GM10847 (cell line): ENCODE measurements around the gene SIRT6.

Experiments used
- POLR2A ChIP-seq: IDR thresholded peaks from 2 replicates; pipeline ENCODE4 v1.6.1; 2011; ENCODE audit not compliant: insufficient read length; ENCODE audit errors: extremely low read depth

The SIRT6 gene

DNA sequence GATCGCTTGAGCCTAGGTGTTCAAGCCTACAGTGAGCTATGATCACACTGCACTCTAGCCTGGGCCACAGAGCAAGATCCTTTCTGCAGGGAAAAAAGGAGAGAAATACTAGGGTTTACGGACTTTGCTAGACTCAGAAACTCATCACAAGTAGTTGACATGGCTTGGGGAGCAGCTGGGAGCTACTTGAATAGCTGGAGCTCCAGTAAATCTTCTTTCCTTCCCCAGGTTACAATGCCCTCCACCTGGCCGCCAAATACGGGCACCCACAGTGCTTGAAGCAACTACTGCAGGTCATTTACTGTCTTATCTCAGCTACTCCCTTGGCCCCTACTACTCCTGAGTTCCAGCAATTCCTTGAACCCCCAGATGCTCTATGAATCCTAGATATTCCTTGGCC lies 19.4 kb upstream of the SIRT6 start:
- TF ChIP-seq POLR2A, result no peak

DNA sequence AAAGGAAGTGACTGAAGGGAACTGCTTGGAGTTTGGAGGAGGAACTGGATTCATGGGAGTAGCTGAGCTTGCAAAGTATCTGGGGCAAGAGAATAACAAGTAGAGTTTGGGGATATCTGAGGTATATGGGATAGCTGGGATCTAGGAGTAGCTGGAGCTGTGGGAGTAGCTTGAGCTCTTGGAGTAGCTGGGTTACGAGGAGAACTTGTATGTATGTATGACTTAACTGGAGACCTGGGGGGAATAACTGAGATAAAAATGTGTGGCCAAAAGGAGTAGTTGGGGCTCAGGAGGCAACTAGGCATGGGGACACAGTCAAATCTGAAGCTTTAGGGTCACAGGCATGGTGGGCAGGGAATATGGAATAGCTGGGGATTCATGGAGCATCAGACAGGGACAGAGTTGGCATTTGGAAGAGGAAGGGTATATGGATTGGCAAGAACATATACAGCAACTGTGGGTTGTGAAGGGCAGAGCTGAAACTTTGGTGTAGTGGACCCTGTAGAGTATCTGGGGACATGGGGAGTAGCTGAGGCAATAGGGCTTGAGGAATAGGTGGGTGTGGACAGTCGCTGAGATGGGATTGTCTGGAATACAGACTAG lies 18.7 kb upstream of the SIRT6 start:
- TF ChIP-seq POLR2A, result no peak

DNA sequence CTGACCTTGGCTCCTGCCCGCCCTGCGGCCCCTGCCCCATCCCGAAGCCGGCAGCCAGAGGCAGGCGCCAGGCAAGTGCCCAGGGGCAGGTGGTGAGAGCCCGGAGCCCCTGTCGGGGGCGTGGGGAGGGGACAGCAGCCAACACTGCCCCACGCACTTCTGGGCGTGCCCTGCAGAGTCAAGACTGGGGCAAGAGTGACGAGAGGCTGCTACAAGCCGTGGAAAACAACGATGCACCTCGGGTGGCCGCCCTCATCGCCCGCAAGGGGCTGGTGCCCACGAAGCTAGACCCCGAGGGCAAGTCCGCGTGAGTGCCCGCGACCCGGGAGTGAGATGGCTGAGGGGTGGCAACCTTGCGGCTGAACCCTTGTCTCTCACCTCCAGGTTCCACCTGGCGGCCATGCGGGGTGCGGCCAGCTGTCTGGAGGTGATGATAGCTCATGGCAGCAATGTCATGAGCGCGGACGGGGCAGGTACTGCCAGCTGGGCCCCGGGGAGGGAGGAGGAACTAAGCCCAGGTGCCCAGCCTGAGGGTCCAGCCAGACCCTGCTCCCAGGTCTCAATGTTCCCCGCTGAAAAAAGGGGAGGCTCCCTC lies 17.4 kb upstream of the SIRT6 start:
- TF ChIP-seq POLR2A, result no peak

DNA sequence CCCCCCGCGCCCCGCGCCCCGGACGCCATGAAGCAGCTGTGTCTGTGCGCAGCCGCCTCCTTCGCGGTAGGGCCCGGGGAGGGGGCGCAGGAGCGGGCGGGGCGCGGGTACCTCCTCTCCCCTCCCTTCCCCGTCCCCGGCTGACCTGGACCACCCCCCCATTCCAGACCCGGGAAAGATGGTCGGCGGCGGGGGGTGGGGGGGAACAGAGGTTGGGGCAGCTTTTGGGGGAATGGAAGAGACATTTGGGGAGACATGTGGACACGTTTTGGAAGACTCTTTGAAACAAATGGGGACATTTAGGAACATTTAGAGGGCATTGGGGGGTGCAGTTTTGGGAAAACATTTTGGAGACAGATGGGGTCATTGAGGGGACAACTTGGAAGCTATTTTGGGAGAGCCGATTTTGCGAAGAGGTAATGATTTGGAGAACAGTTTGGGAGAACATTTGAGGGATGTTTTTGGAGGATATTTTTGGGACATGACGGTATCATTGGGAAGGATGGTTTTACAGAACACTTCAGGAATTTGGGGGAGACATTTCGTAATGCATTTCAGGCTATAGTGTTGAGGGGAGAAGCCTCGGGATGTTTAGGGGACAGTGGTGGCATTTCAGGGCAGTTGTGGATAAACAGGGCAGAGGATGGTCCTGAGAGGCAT lies 16.2 kb upstream of the SIRT6 start:
- no peak for TF ChIP-seq POLR2A

DNA sequence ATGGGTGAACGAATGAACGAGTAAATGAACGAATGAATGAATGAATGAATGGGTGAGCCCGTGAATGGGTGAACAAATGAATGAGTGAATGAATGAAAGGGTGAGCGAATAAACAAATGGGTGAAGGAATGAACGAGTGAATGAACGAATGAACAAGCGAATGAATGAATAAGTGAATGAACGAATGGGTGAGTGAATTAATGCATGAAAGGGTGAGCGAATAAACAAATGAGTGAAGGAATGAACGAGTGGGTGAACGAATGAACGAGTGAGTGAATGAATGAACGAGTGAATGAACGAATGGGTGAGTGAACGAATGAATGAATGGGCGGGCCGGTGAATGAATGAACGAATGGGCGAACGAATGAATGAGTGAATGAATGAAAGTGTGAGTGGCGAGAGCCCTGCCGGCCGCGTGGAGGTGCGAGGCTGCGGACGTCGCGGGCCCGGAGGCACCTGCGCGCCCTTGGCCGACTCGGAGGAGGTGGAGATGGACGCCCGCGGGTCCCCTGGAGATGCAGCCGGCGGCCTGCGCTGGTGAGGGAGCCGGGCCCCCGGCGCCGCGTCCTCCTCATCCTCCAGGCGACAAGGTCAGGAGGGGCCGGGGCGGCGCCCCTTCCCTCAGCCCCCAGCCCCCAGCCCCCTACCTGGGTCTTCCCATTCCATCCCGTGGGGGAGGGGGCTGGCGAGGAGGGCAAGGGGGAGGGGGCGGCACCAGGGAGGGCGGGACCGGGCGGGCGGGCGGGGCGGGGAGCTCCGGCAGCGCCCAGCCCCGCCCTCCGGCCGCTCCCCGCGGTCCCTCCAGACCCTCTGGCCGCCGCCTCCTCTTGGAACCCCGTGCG lies 15.5 kb upstream of the SIRT6 start:
- TF ChIP-seq POLR2A, result no peak

DNA sequence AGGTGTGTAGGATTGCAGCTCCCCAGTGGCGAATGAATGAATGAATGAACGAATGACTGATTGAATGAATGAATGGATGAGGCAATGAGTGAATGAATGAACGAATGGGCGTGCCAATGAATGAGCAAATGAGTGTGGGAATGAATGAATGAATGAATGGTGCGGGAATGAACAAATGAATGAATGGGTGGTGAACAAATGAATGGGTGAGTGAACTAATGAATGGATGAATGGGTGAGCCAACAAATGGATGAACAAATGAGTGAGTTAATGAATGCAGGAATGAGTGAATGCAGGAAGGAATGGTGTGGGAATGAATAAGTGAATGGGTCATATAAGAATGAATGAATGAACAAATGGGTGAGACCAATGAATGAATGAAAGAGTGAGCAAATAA lies 14.9 kb upstream of the SIRT6 start:
- TF ChIP-seq POLR2A, result no peak

DNA sequence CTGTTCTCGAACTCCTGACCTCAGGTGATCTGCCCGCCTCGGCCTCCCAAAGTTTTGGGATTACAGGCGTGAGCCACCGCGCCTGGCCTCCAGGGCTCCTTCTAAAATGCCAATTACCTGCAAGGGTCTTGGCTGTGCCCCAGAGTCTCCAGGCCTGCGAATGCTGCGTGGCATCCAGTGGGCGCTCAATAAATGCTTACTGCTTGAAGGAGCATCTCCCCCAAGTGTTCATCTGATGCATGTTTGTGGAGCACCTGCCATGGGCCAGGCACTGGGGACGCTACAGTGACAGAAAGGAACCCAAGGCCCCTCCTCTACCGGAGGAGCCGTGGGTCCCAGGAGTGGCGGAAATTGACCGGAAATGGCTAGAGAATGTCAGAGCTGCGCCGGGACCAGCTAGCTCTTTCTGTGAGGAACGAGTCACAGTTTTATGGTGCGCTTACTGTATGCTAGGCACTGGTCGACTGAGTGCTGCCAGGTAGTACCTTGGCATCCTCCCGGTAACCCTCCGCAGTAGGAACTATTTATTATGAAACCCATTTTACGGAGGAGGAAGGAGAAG lies 14.3 kb upstream of the SIRT6 start:
- no peak for TF ChIP-seq POLR2A

DNA sequence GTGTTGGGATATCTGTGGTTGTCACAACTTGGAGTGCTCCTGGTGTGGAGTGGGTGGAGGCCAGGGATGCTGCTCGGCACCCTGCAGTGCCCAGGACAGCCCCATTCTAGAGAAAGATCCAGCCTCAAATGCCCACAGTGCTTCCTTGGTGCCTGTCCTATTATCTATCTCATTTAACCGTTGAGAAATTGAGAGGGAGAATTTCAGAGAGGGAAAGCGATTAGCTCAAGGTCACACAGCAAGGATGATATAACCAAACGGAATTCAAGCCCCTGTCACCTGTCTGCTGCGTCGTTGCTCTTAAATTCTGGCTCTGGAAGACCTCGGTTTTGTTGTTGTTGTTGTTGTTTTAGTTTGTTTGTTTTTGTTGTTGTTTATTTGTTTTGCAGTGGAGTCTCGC lies 13.6 kb upstream of the SIRT6 start:
- no peak for TF ChIP-seq POLR2A

DNA sequence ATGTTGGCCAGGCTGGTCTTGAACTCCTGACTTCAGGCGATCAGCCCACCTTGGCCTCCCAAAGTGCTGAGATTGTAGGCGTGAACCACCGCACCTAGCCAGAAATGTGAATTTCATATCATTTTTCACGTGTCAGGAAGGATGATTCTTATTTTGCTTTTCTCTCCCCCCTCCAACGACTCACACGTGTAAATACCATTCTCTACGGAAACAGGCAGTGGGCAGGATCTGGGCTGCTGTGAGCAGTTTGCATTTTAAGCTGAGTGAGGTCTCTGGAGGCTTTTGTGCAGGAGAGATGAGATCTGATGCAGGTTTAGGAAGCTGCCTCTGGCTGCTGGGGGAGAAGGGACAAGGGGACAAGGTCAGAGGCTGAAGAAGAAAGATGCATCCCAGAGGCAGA lies 12.0 kb upstream of the SIRT6 start:
- TF ChIP-seq POLR2A, result no peak

DNA sequence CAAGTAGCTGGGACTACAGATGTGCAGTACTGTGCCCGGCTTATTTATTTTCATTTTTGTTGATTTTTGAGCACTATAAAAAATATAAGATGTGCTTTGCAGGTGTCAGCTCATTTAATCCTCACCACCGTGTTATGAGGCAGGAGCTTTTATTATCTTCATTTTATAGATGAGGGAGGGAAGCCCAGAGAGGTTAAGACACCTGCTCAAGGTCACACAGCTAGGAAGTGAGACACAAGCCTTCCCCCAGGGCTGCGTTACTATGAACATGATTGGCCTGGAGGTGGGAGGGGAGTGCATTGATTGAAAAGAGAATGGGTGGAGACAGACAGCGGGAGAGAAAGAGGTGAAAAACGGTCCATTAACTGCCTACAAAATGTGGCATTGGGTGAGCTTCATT lies 7.3 kb upstream of the SIRT6 start:
- TF ChIP-seq POLR2A, result no peak

DNA sequence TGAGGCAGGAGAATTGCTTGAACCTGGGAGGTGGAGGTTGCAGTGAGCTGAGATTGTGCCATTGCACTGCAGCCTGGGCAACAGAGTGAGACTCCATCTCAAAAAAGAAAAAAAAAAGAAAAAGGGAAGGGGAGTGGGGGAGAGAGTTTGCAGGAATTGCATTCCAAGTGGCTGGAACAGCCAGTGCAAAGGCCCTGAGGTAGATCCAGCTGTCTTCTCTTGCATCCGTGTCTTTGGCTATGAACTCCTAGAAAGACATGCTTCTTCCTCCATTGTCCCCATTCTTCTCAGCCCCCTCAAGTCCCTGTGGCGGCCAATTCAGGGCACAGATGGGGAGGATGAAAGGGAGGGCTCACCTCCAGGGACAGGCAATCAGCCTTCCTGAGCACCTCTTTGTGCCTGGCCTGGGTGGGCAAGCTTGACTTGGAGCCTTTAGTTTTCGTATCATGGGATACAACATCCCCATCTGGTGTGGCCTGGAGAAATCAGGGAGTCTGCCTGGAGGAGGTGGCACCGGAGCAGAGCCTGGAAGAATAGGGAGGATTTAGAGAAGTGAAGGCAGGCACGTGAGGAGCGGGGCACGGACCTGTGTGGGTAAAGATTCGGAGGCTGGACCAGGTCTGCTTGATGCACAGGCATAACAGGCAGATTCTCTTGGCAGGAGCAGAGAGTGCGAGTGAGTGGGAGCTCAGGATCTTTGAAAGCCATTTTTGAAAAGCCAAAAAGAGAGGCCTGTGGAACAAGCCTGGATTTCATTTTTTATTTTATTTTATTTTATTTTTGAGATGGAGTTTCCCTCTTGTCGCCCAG lies 5.2 kb upstream of the SIRT6 start:
- no peak for TF ChIP-seq POLR2A

DNA sequence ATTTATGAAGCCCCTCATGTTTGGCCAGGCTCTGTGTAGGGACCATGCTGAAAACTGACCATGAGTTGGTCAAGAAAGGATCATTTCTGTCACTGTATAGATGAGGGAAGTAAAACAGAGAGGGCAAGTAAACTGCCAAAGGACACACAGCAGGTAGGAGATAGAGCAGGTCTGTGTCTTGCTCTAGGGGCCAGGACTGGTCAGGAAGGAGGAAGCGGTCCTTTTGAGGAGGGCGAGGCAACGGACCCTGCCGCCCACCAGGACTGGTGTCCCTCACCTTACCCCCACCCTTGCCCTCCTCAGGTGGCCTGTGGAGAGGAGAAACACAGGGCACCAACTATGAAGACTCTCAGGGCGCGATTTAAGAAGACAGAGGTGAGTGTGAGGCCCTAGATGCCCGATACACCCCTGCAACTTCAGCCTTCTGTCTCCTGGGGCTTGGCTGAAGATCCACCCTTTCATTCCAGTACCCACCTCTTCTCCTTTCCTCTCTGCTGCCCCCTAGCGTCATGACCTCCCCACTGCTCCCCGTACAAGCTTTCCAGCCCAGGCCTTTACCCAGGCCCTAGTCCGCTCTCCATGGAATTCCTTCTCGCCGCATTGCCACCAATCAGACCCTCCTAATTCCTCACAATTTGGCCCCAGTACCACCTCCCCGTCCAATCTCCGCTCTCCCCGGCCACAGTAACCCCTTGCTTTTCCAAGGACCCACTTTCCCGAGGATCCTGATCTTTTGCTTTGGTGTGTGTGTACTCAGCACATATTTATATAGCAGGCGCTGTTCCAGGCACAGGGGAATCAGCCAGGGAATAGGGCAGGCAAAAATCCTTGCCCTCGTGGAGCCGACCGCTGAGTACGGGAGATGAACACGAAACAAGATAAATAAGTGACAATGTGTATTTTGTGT lies 4.0 kb upstream of the SIRT6 start:
- TF ChIP-seq POLR2A, result no peak

DNA sequence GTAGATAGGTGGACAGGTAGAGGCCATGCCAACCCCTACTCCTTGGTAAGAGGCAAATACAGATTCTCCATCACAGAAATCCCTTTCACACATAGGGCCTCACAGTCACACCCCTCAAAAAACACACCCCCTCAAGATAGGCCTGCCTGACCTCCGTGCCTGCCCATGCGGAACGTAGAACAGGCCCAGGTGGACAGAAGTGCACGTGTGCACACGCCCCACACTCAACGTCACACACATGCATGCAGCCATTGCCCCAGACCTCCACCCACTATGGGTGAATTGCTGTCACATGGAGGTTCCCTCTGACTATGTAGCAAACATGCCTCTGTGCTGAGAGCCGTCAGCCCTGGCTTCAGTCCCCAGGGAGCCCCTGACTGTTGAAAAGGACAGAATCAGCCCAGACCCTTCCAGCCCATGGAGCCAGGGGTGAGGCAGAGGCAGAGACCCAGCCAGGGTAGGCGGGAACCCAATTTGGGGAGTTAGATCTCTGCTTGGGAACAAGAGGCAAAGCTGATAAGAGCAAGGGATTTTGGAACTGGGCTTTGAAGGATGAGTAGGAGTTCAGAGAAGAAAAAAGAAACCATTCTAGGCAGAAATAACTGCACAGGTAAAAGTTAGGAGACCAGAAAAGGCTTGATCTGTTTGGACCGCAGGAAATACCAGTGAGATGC lies 3.2 kb upstream of the SIRT6 start:
- TF ChIP-seq POLR2A, result no peak
